Measurements from ENCODE around the gene SEC62.

Gene SEC62

DNA sequence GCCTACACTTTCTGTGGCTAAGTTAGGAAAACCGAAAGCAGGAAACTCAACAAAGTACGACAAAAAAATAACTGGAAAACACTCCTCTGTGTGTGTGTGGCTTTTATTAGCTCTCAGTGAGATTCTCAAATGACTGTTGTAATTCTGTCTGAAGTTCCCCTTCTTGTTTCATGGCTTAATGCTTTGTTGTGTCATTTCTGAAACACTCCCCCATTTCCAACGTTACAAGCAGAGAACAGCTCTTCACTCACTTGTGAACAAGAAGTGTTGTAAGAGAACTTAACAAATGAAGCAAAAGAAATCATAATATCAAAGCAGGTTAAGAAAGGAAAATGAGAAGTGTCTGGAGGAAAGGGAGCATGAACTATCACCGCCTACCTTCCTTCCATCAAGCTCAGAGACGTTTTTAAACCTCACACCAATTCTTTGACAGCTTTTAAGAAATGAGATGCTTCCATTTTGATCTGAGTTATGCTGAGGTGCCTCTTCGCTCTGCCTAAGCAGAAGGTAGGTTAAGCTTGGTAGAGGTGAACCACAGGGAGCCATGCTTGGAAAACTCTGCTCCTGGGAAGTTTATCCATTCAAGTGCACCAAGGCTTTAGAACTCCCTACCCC is 12.4 kb upstream of the SEC62 start:
- Mint-ChIP-seq H3K4me1 (no peaks in the 10 kb centered on the region), H3K4me3 (no peak overlapping the region), H3K36me3 (no peaks in the 10 kb centered on the region), H3K9me3 (no peaks in the 10 kb centered on the region), H3K27ac (peak overlapping the region; percentile 29)
- ATAC-seq: no peak
- DNase-seq (ENCODE audit: low spot score in 2 of 2): no peak

DNA sequence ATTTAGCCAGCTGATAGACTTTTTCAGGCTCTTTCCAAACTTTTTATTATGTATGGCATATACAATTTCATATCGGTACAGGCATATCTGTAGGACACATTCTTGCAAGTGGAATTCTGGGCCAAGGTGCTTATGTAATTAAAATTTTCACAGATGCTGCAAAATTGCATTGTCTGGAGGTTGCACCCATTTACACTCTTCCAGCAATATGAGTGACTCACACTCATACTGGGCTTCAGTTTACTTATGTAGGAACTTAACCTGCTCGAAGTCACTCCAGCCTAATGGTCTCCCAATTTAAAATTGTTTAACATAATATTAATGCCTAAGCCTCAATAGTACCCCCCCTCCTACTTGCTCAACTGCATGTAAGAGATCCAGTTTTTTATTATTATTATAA is 11.2 kb upstream of the SEC62 start:
- H3K9me3 Mint-ChIP-seq: no peaks in the 10 kb centered on the region
- H3K27ac Mint-ChIP-seq: no peak overlapping the region
- ATAC-seq: no peak
- no peaks in the 10 kb centered on the region for H3K4me1 Mint-ChIP-seq
- H3K4me3 Mint-ChIP-seq: no peak overlapping the region
- DNase-seq (ENCODE audit: low spot score in 2 of 2): no peak
- H3K36me3 Mint-ChIP-seq: no peaks in the 10 kb centered on the region

DNA sequence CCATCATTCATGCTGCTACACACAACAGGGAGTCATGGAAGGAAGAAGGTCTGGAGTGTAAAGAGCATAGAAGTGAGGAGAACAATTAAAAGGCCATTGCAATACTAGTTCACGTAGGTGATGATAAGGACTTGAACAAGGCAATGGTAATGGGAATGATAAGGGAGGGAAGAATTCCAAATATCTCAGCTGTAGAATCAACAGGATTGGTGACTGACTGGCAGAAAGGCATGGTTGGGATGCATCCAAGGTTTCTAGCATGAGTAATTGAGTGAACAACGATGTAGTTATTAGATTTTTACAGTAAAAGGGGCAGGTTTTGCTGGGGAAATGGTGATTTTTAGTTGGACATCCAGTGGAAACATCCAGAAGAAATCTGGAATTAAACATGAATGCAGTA is 2.4 kb upstream of the SEC62 start:
- Mint-ChIP-seq H3K9me3 (no peaks in the 10 kb centered on the region), H3K36me3 (peaks cover 19% of the 10 kb centered on the region), H3K4me1 (peaks cover 27% of the 10 kb centered on the region), H3K4me3 (no peak overlapping the region), H3K27ac (no peak overlapping the region)
- DNase-seq (ENCODE audit: low spot score in 2 of 2) (no peak), ATAC-seq (no peak)

DNA sequence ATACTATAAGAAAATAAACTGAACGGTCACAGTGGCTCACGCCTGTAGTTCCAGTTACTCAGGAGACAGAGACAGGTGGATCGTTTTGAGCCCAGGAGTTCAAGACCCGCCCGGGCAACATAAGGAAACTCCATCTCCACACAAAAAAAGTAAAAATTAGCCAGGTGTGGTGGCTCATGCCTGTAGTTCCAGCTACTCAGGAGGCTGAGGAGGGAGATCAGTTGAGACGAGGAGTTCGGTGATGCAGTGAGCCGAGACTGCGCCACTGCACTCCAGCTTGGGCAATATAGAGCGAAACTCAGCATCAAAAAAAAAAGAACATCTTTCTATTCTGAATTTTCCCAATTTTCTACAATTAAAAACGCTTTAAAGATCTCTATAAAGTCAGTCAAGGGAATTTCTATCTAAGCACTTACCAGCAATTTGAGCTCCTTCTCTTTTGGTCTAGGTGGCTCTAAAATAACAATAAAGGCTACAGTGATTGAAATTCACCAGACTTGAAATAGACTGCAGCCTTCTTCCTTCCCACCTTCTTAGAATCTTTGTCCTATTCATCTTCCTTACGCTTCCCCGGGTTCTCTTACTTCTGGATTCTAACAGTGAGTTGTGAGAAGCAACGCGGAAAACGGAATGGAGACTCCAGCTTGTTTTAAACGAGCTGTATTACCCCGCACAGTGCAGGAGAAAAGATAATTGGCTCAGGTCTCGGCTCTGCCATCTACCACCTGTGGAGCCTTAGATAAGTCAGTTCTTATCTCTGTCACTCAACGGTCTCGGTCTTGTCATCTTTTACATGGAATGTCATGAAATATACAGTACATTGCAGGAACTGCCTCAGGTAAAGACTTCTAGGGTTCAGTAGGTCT is 812 bp upstream of the SEC62 start:
- H3K4me3 Mint-ChIP-seq: peak overlapping the region; percentile 90
- peak overlapping the region; percentile 97 for H3K27ac Mint-ChIP-seq
- H3K36me3 Mint-ChIP-seq: peaks cover 22% of the 10 kb centered on the region
- peak; percentile 5 for ATAC-seq
- DNase-seq (ENCODE audit: low spot score in 2 of 2): no peak
- H3K9me3 Mint-ChIP-seq: no peaks in the 10 kb centered on the region
- H3K4me1 Mint-ChIP-seq: peaks cover 39% of the 10 kb centered on the region

DNA sequence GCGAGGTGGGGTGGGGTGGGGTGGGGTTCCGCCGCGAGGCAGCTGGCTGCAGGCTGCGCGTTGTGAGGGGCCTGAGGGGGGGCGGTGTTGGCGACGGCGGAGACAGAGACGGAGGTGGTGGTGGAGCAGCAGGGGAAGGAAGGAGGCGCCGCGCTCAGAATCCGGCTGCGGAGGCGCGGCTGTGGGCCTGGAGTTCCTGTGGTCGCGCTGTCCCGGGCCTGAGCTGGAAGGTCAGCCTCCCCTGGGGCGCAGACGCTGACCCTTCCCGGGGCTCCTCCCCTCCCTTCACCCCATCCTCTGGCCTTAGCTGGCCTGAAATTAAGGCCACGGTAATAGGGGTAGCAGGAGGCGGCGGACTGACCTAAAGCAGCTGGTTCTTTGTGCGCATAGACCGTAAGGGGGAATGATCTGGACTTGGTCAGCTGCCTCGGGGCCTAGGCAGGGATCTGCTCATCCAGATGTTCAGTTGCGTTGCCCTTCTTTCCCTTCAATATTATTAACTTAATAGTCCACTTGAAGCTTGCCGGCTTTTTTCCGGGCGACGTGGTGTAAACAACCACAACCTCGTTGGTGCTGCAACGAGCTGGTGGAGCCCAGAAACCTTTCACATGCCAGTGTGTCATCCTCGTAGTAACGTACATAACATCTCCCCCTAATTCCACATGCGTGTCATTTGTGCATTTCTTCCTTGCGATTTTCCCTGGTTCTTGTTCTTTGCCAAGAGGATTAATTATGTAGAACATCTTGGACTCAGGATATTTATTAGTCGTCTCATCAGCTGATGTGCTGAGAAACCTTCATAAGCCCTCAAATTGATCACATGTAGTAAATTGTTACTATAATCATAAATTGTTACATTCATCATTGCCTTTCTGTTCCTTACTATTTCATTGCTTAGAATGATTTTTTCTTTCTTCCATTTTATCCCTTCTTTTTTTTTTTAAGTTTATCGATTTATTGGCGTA is 626 bp downstream of the SEC62 start:
- H3K4me1 Mint-ChIP-seq: peaks cover 48% of the 10 kb centered on the region
- H3K9me3 Mint-ChIP-seq: no peaks in the 10 kb centered on the region
- DNase-seq (ENCODE audit: low spot score in 2 of 2): peak in 1 of 2 donors; percentile 17

DNA sequence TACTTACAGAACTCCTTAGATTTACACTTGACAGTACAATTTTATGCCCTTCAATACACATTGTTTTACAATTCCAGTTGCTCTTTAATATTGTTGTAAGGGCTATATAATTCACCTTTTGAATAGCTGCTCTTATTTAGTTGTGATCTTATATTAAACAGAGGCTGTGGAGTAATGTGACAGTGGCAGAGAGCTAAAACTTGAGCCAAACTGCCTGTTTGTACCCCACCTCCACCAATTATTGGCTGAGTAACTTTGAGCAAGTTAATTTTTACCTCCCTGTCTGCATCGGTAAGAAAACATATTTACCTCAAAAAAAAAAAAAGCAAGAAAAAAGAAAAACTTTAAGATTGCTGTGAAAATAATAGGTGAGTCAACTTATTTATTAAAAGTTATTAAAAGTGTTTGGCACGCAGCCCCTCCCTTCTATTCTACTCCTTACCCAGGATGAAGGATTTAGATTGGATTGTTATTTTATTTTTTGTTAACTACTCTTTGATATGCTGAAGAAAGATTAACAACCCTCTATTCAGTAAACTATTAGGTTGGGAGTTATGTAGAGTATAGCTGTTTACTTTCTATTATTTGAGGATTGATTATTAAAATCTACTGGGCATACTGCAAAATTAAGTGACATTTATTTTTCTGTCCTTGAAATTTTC is 1.7 kb downstream of the SEC62 start:
- peak overlapping the region; percentile 90 for H3K4me3 Mint-ChIP-seq
- H3K4me1 Mint-ChIP-seq: peaks cover 48% of the 10 kb centered on the region
- H3K27ac Mint-ChIP-seq: peak overlapping the region; percentile 30
- H3K9me3 Mint-ChIP-seq: no peaks in the 10 kb centered on the region
- ATAC-seq (no peak), DNase-seq (ENCODE audit: low spot score in 2 of 2) (no peak)
- peaks cover 34% of the 10 kb centered on the region for H3K36me3 Mint-ChIP-seq

More for the DNA sequence above, 626 bp downstream of the SEC62 start:
- peak overlapping the region; percentile 90 for H3K4me3 Mint-ChIP-seq
- peaks cover 23% of the 10 kb centered on the region for H3K36me3 Mint-ChIP-seq
- peak; percentile 82 for ATAC-seq
- peak overlapping the region; percentile 97 for H3K27ac Mint-ChIP-seq

DNA sequence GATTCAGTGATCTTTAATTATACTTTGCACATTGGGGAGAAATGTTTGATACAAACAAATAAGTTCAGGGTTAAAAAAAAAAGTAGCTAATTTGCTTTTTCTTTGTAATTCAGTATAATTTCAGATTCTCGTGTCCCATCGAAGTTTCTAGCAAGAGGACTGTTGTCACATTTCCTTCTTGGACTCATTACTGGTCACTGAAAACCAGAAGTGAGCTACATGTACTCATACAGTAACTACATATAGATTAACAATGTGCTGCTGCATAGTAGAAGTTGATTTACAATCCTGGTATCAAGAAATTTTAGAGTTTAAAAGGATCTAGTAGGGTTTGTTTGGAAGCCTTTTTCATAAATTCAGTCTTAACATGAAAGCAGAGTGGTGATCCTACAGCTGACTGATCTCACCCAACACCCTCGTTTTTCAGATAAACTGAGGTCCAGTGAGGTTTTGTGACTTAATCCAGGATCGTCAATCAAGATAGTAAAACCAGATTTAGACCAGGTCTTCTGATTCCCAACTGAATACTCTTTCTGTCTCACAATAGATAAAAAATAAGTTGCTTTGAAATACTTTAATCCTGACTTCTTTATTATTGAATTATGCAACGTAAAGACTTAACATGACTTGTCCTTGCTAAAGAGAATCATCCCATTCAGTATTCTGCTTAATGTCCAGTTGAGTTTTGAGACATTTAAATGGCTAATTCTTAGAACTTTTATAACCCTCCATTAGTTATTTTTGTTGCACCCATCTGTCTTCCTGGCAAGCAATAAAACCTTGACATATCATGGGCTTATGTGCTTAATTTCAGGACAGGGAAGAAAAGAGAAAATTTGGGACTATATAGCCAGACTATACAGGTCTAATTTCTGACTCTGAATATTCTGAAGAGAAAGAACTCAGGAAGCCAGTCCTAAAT is 2.8 kb downstream of the SEC62 start:
- H3K36me3 Mint-ChIP-seq: peaks cover 45% of the 10 kb centered on the region
- no peak for ATAC-seq

DNA sequence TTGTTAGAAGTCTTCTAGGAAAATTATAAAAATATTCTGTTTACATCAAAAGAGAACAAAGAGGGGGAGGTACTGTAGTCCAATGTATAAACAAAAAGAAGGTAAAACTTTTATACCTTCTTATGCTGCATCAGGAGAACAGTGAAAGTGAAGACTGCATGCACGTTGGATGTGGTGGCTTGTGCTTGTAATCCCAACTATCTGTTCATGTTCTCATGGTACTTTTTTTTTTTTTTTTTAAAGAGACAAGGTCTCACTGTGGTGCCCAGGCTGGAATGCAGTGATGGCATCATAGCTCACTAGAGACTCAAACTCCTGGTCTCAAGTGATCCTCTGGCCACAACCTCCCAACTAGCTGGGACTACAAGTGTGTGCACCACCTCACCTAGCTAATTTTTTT is 4.2 kb downstream of the SEC62 start:
- Mint-ChIP-seq H3K27ac (no peak overlapping the region), H3K9me3 (no peaks in the 10 kb centered on the region), H3K4me3 (no peak overlapping the region), H3K36me3 (peaks cover 59% of the 10 kb centered on the region), H3K4me1 (peaks cover 53% of the 10 kb centered on the region)
- DNase-seq (ENCODE audit: low spot score in 2 of 2) (no peak), ATAC-seq (no peak)

More for the DNA sequence above, 2.8 kb downstream of the SEC62 start:
- Mint-ChIP-seq H3K4me3 (peak overlapping the region; percentile 90), H3K4me1 (peaks cover 53% of the 10 kb centered on the region), H3K27ac (peak overlapping the region; percentile 30), H3K9me3 (no peaks in the 10 kb centered on the region)
- DNase-seq (ENCODE audit: low spot score in 2 of 2): no peak

DNA sequence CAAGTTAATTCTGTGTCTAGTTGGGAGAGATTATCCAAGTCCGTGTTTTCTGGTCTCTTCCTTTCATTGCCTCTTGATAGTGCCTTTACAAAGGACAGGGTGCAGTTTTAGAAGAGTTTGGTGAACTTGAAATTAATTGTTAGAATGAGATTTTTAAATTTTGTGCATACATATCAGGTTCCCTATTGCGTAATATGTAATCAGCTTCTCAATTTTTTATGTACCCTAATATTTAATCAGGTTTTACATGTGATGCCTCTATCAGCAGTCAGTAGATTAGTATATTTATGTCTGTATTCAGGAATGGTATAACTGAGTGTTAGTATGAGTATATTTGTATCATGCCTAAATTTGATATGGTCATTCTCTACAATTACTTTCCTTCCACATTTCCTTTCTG is 4.9 kb downstream of the SEC62 start:
- H3K4me3 Mint-ChIP-seq: no peak overlapping the region
- H3K36me3 Mint-ChIP-seq: peaks cover 63% of the 10 kb centered on the region
- ATAC-seq: no peak
- no peak for DNase-seq (ENCODE audit: low spot score in 2 of 2)
- H3K4me1 Mint-ChIP-seq: peaks cover 46% of the 10 kb centered on the region
- H3K27ac Mint-ChIP-seq: no peak overlapping the region
- no peaks in the 10 kb centered on the region for H3K9me3 Mint-ChIP-seq

DNA sequence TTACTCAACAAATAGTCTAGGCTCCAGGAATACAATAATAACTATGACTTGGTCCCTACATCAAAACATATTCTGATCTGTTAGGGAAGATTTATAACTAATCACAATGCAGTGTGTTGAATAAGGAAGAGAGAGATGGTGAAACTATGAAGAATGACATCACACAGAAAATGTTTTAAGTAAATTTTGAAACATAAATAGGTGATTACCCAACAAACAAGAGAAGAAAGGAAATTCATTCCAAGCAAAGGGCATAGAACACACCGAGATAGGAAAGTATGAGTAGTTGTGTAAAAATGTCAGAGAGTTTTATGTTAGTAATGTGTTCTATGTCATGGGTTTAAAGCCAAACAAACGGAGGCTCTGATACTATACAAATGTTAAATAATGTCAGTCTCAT is 13.4 kb downstream of the SEC62 start:
- no peak for DNase-seq (ENCODE audit: low spot score in 2 of 2)
- H3K9me3 Mint-ChIP-seq: no peaks in the 10 kb centered on the region
- H3K4me1 Mint-ChIP-seq: peaks cover 13% of the 10 kb centered on the region
- ATAC-seq: no peak
- no peak overlapping the region for H3K4me3 Mint-ChIP-seq
- peaks cover 97% of the 10 kb centered on the region for H3K36me3 Mint-ChIP-seq
- peak overlapping the region; percentile 26 for H3K27ac Mint-ChIP-seq

DNA sequence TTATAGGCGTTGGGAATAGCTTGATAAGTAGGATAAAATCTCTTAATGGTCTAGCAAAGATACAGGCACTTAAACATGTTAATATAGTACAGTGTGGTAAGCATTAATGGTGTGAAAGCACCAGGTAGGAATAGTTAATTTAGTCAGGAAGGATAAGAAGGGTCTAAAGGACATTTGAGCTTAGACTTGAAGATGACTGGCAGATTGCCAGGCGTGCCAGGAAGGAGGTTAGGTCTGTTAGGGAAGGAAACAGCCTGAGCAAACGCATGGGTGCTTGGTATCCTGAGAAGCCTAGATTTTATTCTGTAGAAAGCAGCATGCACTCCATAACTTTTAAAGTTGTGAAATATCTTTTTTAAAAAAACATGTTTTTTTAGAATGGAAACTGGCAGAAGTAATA is 17.7 kb downstream of the SEC62 start:
- H3K36me3 Mint-ChIP-seq: peaks cover 100% of the 10 kb centered on the region
- no peak overlapping the region for H3K4me3 Mint-ChIP-seq
- DNase-seq (ENCODE audit: low spot score in 2 of 2): no peak
- ATAC-seq: no peak
- no peaks in the 10 kb centered on the region for H3K9me3 Mint-ChIP-seq
- peak overlapping the region; percentile 43 for H3K27ac Mint-ChIP-seq
- H3K4me1 Mint-ChIP-seq: peaks cover 9% of the 10 kb centered on the region

DNA sequence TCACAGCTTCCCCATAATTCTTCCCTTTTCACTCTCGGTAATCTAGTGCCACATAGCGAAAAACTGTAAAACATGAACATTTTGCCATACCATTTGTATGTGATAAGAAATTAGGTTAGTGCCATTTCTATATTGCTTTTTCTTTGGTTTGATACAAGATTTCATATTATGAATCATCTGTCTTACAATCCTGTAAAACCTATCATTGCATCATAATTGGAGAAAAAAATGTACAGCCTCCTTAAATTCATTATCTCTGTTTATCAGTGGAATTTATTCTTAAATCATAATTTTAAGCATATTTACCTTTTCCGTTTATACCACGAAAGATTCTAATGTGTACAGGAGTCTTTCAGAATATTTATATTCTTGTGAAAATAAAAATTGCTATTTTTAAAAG is 23.8 kb downstream of the SEC62 start:
- DNase-seq (ENCODE audit: low spot score in 2 of 2) (no peak), ATAC-seq (no peak)
- no peak overlapping the region for H3K4me3 Mint-ChIP-seq
- H3K27ac Mint-ChIP-seq: no peak overlapping the region
- H3K9me3 Mint-ChIP-seq: no peaks in the 10 kb centered on the region
- peaks cover 93% of the 10 kb centered on the region for H3K36me3 Mint-ChIP-seq
- peaks cover 7% of the 10 kb centered on the region for H3K4me1 Mint-ChIP-seq

DNA sequence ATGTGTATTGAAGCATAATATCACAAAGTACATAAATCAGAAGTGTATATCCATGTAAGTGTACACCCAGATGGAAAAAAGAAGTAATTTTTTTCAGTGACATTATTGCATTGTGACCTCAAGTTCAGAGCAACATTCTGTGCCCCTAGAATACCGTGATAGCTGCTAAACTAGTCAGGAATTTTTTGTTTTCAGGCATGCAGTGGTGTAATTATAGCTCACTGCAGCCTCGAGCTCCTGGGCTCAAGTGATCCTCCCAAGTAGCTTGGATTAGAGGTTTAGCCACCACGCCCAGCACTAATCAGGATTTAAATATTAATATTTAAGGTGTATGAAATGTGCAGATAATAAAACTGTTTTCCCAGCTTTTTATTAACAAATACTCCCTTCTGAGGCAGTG is 25.5 kb downstream of the SEC62 start:
- H3K4me1 Mint-ChIP-seq: peaks cover 7% of the 10 kb centered on the region
- no peak overlapping the region for H3K27ac Mint-ChIP-seq
- H3K9me3 Mint-ChIP-seq: no peaks in the 10 kb centered on the region
- DNase-seq (ENCODE audit: low spot score in 2 of 2) (no peak), ATAC-seq (no peak)
- H3K4me3 Mint-ChIP-seq: no peak overlapping the region
- peaks cover 89% of the 10 kb centered on the region for H3K36me3 Mint-ChIP-seq

DNA sequence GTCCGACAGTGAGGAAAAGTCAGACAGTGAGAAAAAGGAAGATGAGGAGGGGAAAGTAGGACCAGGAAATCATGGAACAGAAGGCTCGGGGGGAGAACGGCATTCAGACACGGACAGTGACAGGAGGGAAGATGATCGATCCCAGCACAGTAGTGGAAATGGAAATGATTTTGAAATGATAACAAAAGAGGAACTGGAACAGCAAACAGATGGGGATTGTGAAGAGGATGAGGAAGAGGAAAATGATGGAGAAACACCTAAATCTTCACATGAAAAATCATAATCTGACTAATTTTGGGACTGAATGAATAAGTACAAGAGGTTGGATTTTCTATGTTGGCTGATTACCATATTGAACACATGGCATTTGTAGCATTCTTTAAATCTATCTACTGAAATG is 26.2 kb downstream of the SEC62 start:
- no peak for ATAC-seq
- H3K4me3 Mint-ChIP-seq: no peak overlapping the region
- H3K4me1 Mint-ChIP-seq: peaks cover 7% of the 10 kb centered on the region
- H3K27ac Mint-ChIP-seq: no peak overlapping the region
- H3K36me3 Mint-ChIP-seq: peaks cover 88% of the 10 kb centered on the region
- DNase-seq (ENCODE audit: low spot score in 2 of 2): no peak
- no peaks in the 10 kb centered on the region for H3K9me3 Mint-ChIP-seq

Measured in stimulated activated effector memory CD8-positive, alpha-beta T cell treated with anti-CD3 and anti-CD28 coated beads, Interleukin-12 subunit alpha, Interleukin-12 subunit beta, amount 100 ng/mL, for 72 hours (primary cell).